Kidney epithelial cell (primary cell): ENCODE data around the gene TNNT1. TPM values are rescaled to one million over a fixed set of nuclear protein-coding genes. Genes with fewer than 3 reads are reported as not detected.
A peak's percentile ranks its signal among the peaks of the same experiment; 100 is the strongest.
"Not testable (repeated sequence)": the region's sequence is repeated elsewhere in the genome, so short reads cannot be mapped to it uniquely, and the experiment has no call there.

Experiments used
- DNase-seq: peaks from one replicate; pipeline ENCODE4 v3.0.0-alpha.2; 2010; ENCODE audit warnings: low read depth
- H3K27me3 ChIP-seq: 2 replicates; pipeline ENCODE4 v1.6.0; 2011; ENCODE audit warnings: low read length; ENCODE audit not compliant: control insufficient read depth, insufficient read depth
- H3K36me3 ChIP-seq: 2 replicates; pipeline ENCODE4 v1.5.1; 2011; ENCODE audit warnings: low read length; ENCODE audit not compliant: control insufficient read depth, insufficient read depth
- H3K4me3 ChIP-seq: 2 replicates; pipeline ENCODE4 v1.5.1; 2011; ENCODE audit warnings: low read depth, mild to moderate bottlenecking, control low read depth, low read length
- CTCF ChIP-seq: IDR thresholded peaks from 2 replicates; pipeline ENCODE4 v1.5.1; 2011; ENCODE audit warnings: mild to moderate bottlenecking, moderate library complexity, low read length, control low read depth, inconsistent platforms; ENCODE audit not compliant: insufficient read depth, poor library complexity, severe bottlenecking
- total RNA-seq: library from RNA; depleted of rRNA; stranded (reverse); fragments of >200 nt; gene quantifications from 2 replicates; pipeline ENCODE4 v1.2.3, GENCODE V29; 2015

TNNT1 gene
- total RNA-seq, 1 donor from 2014 or later: 7.1 TPM

DNA sequence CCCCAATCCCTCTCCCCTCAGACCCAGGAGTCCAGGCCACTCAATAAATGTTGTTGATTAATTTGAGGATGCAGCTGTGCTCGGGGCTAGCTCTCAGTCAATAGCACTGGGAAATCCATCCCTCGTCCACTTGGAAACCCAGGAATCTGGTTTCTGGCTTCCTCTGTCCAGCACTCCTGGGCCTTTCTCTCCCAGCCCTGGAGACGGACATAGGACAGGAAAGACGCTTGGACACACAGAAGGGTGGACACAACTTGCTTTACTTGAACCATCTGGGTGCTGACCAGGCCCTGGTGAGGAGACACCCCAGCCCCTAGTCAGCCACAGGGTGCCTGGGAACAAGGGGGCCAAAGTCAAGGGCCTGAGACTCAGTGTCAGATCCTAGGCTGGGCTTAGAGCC lies 9.4 kb upstream of the TNNT1 start:
- no peak for TF ChIP-seq CTCF
- H3K27me3 ChIP-seq: peaks cover 51% of the 10 kb centered on the region
- no peak overlapping the region for H3K4me3 ChIP-seq
- no peaks in the 10 kb centered on the region for H3K36me3 ChIP-seq
- DNase-seq: no peak

DNA sequence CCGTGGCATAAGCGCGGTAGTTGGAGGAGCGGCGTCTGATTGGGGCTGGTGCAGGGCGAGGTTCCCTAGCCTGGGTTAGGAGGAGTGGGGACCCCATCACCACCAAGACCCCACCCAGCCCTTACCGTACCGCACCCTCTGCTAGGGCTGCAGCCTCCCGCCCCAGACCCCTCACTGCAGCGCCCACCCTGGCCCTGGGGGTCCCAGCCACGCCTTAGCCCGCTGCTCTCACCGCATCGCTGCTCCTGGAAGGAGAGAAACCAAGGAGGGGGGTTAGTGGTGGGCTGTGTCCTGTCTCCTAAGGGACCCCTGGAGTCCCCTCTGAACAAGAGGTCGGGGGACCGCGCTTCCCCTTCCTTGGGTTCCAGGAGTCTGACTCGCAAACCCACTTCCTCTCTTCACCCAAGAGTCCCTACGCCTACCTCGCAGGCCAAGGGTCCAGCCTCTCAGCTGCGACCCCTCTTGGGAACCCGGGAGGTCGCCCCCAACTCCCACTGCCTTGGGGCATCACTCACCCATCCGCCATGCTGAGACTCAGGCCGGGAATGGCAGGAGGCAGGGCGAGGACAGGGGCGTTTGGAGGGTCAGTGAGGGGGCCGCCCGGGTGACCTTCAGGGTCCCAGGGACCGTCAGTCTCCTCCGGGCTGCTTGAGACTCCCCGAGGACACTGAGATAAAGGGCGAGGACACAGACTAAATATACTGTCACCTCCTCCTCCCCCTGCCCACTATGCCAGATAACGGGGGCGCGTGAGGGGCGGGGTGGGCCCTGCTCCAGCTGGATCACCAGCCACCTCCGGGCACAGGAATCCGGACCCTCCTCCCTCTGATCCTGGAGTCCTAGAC lies 8.3 kb upstream of the TNNT1 start, which contains the start of gene TNNI3:
Gene TNNI3, minus strand, starts transcription at position 669 of the 845 bp plus-strand sequence. Its CDS starts 143 bp downstream, at position 526.
- Histone ChIP-seq H3K4me3 (no peak within 1 kb of the TSS), H3K36me3 (no peaks in the 10 kb centered on the region), H3K27me3 (peaks cover 47% of the 10 kb centered on the region)
- no peak for TF ChIP-seq CTCF
- no peak for DNase-seq

DNA sequence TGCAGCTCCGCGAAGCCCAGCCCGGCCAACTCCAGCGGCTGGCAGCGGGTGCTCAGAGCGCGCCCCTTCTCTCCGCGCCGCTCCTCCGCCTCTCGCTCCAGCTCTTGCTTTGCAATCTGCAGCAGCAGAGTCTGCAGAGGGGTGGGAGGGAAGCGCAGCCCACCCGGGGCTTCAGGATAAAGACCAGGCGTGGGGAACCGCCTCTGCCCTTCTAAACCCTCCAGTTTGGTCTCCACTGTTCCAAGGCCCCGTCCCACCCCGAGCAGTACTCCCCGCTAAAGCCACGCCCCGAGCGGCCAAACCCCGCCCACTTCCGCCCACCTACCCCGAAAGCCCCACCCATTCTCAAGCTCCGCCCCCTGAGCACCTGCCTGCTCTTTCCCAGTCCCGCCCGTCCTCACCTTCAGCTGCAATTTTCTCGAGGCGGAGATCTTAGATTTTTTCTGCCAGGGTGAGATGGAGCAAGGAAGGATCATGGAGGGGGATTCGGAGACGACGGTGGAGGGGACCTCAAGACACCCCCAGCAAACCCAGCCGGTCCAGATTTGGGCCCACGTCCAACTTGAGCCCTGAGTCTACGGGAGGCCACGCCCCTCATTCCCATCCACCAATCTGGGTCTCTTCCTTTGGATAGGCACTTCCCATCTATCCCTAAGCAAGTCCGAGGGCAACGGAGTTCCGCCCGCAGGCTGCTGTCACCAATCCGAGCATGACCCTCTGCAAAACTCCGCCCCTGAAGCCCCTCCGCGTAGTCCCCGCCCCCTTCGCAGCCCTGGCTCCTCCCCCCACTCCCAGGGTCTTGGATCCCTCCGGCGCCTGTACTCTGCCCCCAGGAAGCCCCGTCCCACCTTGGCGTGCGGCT lies 7.4 kb upstream of the TNNT1 start:
- peak overlapping the region; percentile 8 for H3K4me3 ChIP-seq

DNA sequence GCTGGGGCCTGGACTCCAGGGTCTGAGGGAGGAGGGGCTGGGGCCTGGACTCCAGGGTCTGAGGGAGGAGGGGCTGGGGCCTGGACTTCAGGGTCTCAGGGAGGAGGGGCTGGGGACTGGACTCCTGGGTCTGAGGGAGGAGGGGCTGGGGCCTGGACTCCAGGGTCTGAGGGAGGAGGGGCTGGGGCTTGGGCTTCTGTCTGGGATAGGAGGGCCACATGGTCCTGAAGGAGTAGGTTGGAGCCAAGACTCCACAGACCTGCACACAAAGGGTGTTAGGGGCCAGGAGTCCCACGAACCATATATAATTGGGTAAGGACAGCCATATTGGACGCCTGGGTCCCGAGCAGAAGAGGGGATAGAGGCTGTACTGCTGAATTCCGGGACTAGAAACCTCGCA lies 6.8 kb upstream of the TNNT1 start:
- H3K4me3 ChIP-seq, DNase-seq, H3K36me3 ChIP-seq: not testable (repeated sequence)
- peaks cover 32% of the 10 kb centered on the region for H3K27me3 ChIP-seq

More for the DNA sequence above, 7.4 kb upstream of the TNNT1 start:
- Histone ChIP-seq H3K36me3 (no peaks in the 10 kb centered on the region), H3K27me3 (peaks cover 38% of the 10 kb centered on the region)
- no peak for TF ChIP-seq CTCF
- DNase-seq: no peak

GRCh38 chr19:55153652-55154264 lies 4.8 kb upstream of the TNNT1 start:
- Histone ChIP-seq H3K4me3 (no peak overlapping the region), H3K27me3 (peaks cover 36% of the 10 kb centered on the region), H3K36me3 (no peaks in the 10 kb centered on the region)
- no peak for DNase-seq
- no peak for TF ChIP-seq CTCF

DNA sequence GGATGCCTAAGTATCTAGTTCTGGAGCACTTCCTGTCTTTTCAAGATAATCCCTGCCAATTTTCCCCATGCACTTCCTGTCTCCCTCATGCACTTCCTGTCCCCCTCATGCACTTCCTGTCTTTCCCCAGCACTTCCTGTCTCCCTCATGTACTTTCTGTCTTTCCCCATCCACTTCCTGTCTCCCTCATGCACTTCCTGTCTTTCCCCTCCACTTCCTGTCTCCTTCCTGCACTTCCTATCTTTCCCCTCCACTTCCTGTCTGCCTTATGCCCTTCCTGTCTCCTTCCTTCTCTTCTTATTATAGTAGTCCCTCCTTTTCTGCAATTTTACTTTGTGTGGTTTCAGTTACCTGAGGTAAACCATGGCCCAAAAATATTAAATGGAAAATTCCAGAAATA lies 3.0 kb upstream of the TNNT1 start:
- TF ChIP-seq CTCF: no peak
- no peaks in the 10 kb centered on the region for H3K36me3 ChIP-seq
- no peak overlapping the region for H3K4me3 ChIP-seq
- DNase-seq: no peak
- peaks cover 38% of the 10 kb centered on the region for H3K27me3 ChIP-seq
